ENCODE measurements around the gene STIP1.

GRCh38 chr11:64186492-64187165, 658 bp downstream of the STIP1 start:
- TF ChIP-seq CTCF (IDR thresholded peaks at IDR 0.05; ENCODE audit: borderline replicate concordance, extremely low read depth, low read length, poor library complexity, severe bottlenecking) (no peak), EZH2 (IDR thresholded peaks at IDR 0.05; ENCODE audit: borderline replicate concordance, low read depth, low read length, severe bottlenecking) (no peak)

Measured in DND-41 (cell line).